Adrenal gland (tissue), 5 donors: ENCODE data around the gene RFT1.

Source experiments
- CTCF ChIP-seq, 6 experiments: fragments of 450-650 bp in 4 of 6; fragments of 200-600 bp in 2 of 6; sonication (generic) in 1 of 6; IDR thresholded peaks; 1 replicate in 5 of 6; 2 replicates in 1 of 6; pipeline versions ENCODE4 v1.5.1 to v1.8.0; 2016 to 2021; ENCODE audit warnings: antibody characterized with exemption in 6 of 6, mild to moderate bottlenecking in 2 of 6, moderate library complexity in 1 of 6
- POLR2A ChIP-seq, 2 donors: fragments of 450-650 bp; IDR thresholded peaks; one replicate each; pipeline ENCODE4 v1.6.1; 2017; ENCODE audit warnings: antibody characterized with exemption in 2 of 2, mild to moderate bottlenecking in 2 of 2, moderate library complexity in 1 of 2
- donor health status: DM: no; HTN: no; CAD: no.

GRCh38 chr3:53083521-53083920 is 46.7 kb downstream of the RFT1 start:
- TF ChIP-seq CTCF (IDR thresholded peaks at IDR 0.05) (no peak), POLR2A (IDR thresholded peaks at IDR 0.05) (no peak)
